ENCODE results near the gene SEC14L2. TPM values are rescaled to one million over a fixed set of nuclear protein-coding genes. Genes with fewer than 3 reads are reported as not detected.

SEC14L2 gene
- total RNA-seq, 4 donors from 2014 or later: 3.6 to 18.8 (median 13.3) TPM

GRCh38 chr22:30361916-30362650, 34.7 kb upstream of the SEC14L2 start:
- H3K4me3 ChIP-seq (ENCODE audit: low read depth, poor library complexity, severe bottlenecking): no peak overlapping the region
- intact Hi-C loops (cut with DNase I; ENCODE audit: low total_unique reads): no loop called here
- WGBS, 2 donors: 85 to 86% methylated on average over 10 of the region's 10 CpGs
- TF ChIP-seq POLR2A (IDR thresholded peaks at IDR 0.05): no peak
- TF ChIP-seq CTCF (IDR thresholded peaks at IDR 0.05): no peak
- no peak for DNase-seq (ENCODE audit: low spot score in 2 of 2)

DNA sequence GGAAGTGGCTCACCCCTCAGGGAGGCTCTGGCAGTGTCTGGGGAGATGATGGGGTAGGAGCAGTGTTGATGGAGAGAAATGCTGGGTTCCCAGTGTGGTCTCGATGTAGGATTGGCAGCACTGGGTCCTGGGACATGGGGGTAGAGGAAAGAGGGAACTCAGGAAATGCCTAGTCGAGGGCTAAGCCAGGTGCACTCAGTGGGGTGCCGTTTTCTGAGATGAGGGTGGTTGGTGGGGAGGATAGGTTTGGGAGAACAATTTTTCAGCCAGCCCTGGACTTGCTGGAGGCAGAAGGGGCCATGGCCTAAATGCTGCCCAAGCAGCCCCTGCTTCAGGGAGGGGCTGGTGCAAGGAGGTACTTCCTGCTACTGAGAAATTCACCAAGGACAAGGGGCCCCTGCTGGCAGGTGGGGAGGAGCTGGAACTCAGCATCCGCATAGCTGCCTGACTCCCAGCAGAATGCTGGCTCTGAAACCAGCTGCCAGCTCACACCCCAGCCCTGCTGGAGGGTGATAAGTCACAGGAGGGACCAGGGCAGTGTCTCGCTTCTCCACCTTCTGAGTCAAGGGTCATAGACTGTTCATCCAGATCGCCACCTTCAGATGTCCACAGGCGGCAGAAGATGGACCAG, 34.1 kb upstream of the SEC14L2 start:
- no peak for DNase-seq (ENCODE audit: low spot score in 2 of 2)
- 87% methylated on average over 7 of the region's 7 CpGs for WGBS, 2 donors
- intact Hi-C loops (cut with DNase I; ENCODE audit: low total_unique reads): no loop called here
- TF ChIP-seq CTCF (IDR thresholded peaks at IDR 0.05): no peak
- TF ChIP-seq POLR2A (IDR thresholded peaks at IDR 0.05): no peak
- H3K4me3 ChIP-seq (ENCODE audit: low read depth, poor library complexity, severe bottlenecking): no peak overlapping the region

DNA sequence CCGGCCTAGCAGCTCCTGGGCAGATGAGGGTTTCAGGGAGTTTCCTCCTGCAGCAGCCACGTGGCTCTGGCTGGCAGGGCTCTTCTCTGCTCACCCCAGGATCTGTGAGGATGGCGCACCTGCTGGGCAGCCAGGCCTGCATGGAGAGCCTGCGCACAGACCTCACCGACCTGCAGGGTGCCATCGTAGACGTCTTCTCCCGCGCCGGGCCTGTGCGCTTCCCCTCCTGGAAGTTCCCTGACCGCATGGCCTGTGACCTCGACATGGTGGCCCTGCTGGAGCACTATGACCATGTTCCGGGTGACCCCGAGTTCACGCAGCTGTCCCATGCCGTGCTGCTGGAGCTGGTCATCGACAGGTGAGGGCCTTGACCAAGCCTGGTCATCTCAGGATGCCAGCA, 30.9 kb upstream of the SEC14L2 start:
- 91% methylated on average over 17 to 18 of the region's 18 CpGs for WGBS, 2 donors
- TF ChIP-seq POLR2A (IDR thresholded peaks at IDR 0.05): no peak
- TF ChIP-seq CTCF (IDR thresholded peaks at IDR 0.05): no peak
- intact Hi-C loops (cut with DNase I; ENCODE audit: low total_unique reads): no loop called here
- H3K4me3 ChIP-seq (ENCODE audit: low read depth, poor library complexity, severe bottlenecking): no peak overlapping the region
- no peak for DNase-seq (ENCODE audit: low spot score in 2 of 2)

- intact Hi-C loops (cut with DNase I; ENCODE audit: low total_unique reads): no loop called here
- no peak overlapping the region for H3K4me3 ChIP-seq (ENCODE audit: low read depth, poor library complexity, severe bottlenecking)
- no peak for DNase-seq (ENCODE audit: low spot score in 2 of 2)
- 83 to 95% methylated on average over 9 of the region's 9 CpGs for WGBS, 2 donors
- TF ChIP-seq POLR2A (IDR thresholded peaks at IDR 0.05): no peak
- TF ChIP-seq CTCF (IDR thresholded peaks at IDR 0.05): no peak
Observed at GRCh38 chr22:30368420-30368819, 28.4 kb upstream of the SEC14L2 start.

DNA sequence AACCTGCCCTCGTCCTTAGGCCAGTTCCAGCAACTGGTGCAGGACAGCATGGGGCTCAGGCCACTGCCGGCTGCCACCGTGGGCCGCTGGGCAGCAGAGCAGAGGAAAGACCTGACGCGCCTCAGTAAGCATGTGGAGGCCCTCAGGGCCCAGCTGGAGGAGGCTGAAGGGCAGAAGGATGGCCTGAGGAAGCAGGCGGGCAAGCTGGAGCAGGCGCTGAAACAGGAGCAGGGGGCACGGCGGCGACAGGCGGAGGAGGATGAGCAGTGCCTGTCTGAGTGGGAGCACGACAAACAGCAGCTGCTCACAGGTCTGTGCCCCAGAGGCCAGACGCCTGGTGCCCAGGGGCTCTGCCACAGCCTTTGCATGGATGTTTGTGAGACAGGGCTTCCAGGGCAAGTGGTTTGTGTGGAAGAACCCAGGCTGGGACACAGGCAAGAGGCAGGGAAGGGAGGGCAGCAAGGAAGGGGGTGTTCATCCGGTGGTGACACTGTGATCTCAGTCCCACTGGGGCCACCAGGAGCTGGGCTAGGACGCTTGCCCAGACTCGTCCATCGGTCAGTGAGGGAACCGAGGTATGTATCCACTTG, 26.1 kb upstream of the SEC14L2 start:
- intact Hi-C loops (cut with DNase I; ENCODE audit: low total_unique reads): no loop called here
- TF ChIP-seq CTCF (IDR thresholded peaks at IDR 0.05) (no peak), POLR2A (IDR thresholded peaks at IDR 0.05) (no peak)
- WGBS, 2 donors: 81 to 87% methylated on average over 16 to 19 of the region's 19 CpGs
- no peak overlapping the region for H3K4me3 ChIP-seq (ENCODE audit: low read depth, poor library complexity, severe bottlenecking)
- no peak for DNase-seq (ENCODE audit: low spot score in 2 of 2)

Measured in lower leg skin (tissue), 4 donors.